HL-60 (cell line): ENCODE measurements around the gene BPIFB6.

Experiments
- GABPA ChIP-seq: IDR thresholded peaks from 2 replicates; pipeline ENCODE4 v1.6.1; 2012; ENCODE audit warnings: low read depth
- POLR2AphosphoS5 ChIP-seq: IDR thresholded peaks from 2 replicates; pipeline ENCODE4 v1.6.1; 2012; ENCODE audit warnings: low read depth
- TF ChIP-seq, protein P1 (sequence below): IDR thresholded peaks from one replicate; pipeline ENCODE4 v1.5.1; 2011; ENCODE audit warnings: low read length, control low read depth, inconsistent platforms; ENCODE audit not compliant: insufficient read depth
- TF ChIP-seq, protein P2 (sequence below): IDR thresholded peaks from 2 replicates; pipeline ENCODE4 v1.6.1; 2012; ENCODE audit warnings: low read depth; ENCODE audit not compliant: insufficient replicate concordance

GRCh38 chr20:33072813-33073212 is 41.4 kb downstream of the BPIFB6 start:
- TF ChIP-seq, protein P1, sequence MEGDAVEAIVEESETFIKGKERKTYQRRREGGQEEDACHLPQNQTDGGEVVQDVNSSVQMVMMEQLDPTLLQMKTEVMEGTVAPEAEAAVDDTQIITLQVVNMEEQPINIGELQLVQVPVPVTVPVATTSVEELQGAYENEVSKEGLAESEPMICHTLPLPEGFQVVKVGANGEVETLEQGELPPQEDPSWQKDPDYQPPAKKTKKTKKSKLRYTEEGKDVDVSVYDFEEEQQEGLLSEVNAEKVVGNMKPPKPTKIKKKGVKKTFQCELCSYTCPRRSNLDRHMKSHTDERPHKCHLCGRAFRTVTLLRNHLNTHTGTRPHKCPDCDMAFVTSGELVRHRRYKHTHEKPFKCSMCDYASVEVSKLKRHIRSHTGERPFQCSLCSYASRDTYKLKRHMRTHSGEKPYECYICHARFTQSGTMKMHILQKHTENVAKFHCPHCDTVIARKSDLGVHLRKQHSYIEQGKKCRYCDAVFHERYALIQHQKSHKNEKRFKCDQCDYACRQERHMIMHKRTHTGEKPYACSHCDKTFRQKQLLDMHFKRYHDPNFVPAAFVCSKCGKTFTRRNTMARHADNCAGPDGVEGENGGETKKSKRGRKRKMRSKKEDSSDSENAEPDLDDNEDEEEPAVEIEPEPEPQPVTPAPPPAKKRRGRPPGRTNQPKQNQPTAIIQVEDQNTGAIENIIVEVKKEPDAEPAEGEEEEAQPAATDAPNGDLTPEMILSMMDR, result no peak
- TF ChIP-seq, protein P2, sequence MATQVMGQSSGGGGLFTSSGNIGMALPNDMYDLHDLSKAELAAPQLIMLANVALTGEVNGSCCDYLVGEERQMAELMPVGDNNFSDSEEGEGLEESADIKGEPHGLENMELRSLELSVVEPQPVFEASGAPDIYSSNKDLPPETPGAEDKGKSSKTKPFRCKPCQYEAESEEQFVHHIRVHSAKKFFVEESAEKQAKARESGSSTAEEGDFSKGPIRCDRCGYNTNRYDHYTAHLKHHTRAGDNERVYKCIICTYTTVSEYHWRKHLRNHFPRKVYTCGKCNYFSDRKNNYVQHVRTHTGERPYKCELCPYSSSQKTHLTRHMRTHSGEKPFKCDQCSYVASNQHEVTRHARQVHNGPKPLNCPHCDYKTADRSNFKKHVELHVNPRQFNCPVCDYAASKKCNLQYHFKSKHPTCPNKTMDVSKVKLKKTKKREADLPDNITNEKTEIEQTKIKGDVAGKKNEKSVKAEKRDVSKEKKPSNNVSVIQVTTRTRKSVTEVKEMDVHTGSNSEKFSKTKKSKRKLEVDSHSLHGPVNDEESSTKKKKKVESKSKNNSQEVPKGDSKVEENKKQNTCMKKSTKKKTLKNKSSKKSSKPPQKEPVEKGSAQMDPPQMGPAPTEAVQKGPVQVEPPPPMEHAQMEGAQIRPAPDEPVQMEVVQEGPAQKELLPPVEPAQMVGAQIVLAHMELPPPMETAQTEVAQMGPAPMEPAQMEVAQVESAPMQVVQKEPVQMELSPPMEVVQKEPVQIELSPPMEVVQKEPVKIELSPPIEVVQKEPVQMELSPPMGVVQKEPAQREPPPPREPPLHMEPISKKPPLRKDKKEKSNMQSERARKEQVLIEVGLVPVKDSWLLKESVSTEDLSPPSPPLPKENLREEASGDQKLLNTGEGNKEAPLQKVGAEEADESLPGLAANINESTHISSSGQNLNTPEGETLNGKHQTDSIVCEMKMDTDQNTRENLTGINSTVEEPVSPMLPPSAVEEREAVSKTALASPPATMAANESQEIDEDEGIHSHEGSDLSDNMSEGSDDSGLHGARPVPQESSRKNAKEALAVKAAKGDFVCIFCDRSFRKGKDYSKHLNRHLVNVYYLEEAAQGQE, result no peak
- TF ChIP-seq GABPA, result no peak
- no peak for TF ChIP-seq POLR2AphosphoS5
